IMR-90 (cell line): ENCODE measurements around the gene GAS2L3. TPM values are rescaled to one million over a fixed set of nuclear protein-coding genes. Genes with fewer than 3 reads are reported as not detected.

Source experiments
- ATAC-seq: fragments of 200-7000 bp; cut with Tn5 transposase; 2 replicates; pipeline ENCODE4 v1.9.1; 2020; ENCODE audit warnings: low read depth, mild to moderate bottlenecking, moderate library complexity
- BruUV-seq: library from RNA; stranded (reverse); fragments of 400-500 nt; replicated peaks from 2 replicates; lab custom pipeline; 2021; lab: Mats Ljungman, UMichigan
- CTCF ChIA-PET: fragments of 300-600 bp; formaldehyde crosslinking; extraction: SDS; loops from one replicate; lab custom pipeline; 2021; ENCODE audit warnings: antibody characterized with exemption; lab: Yijun Ruan, JAX
- POLR2A ChIA-PET: fragments of 300-600 bp; sonication (Branson Sonifier 250); formaldehyde crosslinking; loops from one replicate; lab custom pipeline; 2022; ENCODE audit warnings: antibody characterized with exemption; ENCODE audit not compliant: unreplicated experiment; lab: Charles Lee
- DNase-seq: peaks from one replicate; pipeline ENCODE4 v3.0.0; 2013
- H2AFZ ChIP-seq: replicated peaks from 2 replicates; pipeline ENCODE3; 2013; ENCODE audit warnings: low read length, mild to moderate bottlenecking; ENCODE audit not compliant: poor library complexity
- H2AK5ac ChIP-seq: 2 replicates; pipeline ENCODE4 v1.6.1; 2013; ENCODE audit warnings: low read depth, low read length, inconsistent platforms
- H2AK9ac ChIP-seq: replicated peaks from 2 replicates; pipeline ENCODE3; 2013; ENCODE audit warnings: mild to moderate bottlenecking, low read depth, low read length, moderate library complexity; ENCODE audit not compliant: poor library complexity
- H2BK120ac ChIP-seq: 2 replicates; pipeline ENCODE4 v1.6.1; 2013; ENCODE audit warnings: low read depth, low read length, inconsistent platforms
- H2BK15ac ChIP-seq: 3 replicates; pipeline ENCODE4 v1.6.1; 2013; ENCODE audit warnings: low read depth, low read length, inconsistent platforms
- H2BK20ac ChIP-seq: 2 replicates; pipeline ENCODE4 v1.6.1; 2013; ENCODE audit warnings: low read depth, mild to moderate bottlenecking, inconsistent platforms, low read length, moderate library complexity
- H2BK5ac ChIP-seq: 2 replicates; pipeline ENCODE4 v1.6.1; 2013; ENCODE audit warnings: mild to moderate bottlenecking, low read depth, low read length, inconsistent platforms; ENCODE audit not compliant: poor library complexity, severe bottlenecking
- H3K14ac ChIP-seq: replicated peaks from 2 replicates; pipeline ENCODE4 v1.6.1; 2013; ENCODE audit warnings: low read depth, low read length, inconsistent platforms
- H3K18ac ChIP-seq: 2 replicates; pipeline ENCODE4 v1.6.1; 2013; ENCODE audit warnings: low read depth, low read length, control low read depth
- H3K23ac ChIP-seq: 2 replicates; pipeline ENCODE4 v1.6.1; 2013; ENCODE audit warnings: low read depth, low read length, inconsistent platforms
- H3K27ac ChIP-seq: 2 replicates; pipeline ENCODE4 v1.5.1; 2013; ENCODE audit warnings: mild to moderate bottlenecking, control low read depth, low read length; ENCODE audit not compliant: insufficient read depth
- H3K27me3 ChIP-seq: 2 replicates; pipeline ENCODE4 v1.6.1; 2013; ENCODE audit warnings: low read length; ENCODE audit not compliant: control insufficient read depth, insufficient read depth
- H3K36me3 ChIP-seq: 2 replicates; pipeline ENCODE4 v1.6.1; 2013; ENCODE audit warnings: low read length, mixed read lengths; ENCODE audit not compliant: control insufficient read depth, insufficient read depth
- H3K4ac ChIP-seq: 2 replicates; pipeline ENCODE4 v1.6.1; 2013; ENCODE audit warnings: low read depth, low read length, inconsistent platforms
- H3K4me1 ChIP-seq: 2 replicates; pipeline ENCODE4 v1.6.1; 2013; ENCODE audit warnings: low read length, mixed read lengths; ENCODE audit not compliant: control insufficient read depth, insufficient read depth
- H3K4me2 ChIP-seq: 2 replicates; pipeline ENCODE4 v1.6.1; 2013; ENCODE audit warnings: low read depth, mild to moderate bottlenecking, control low read depth, low read length, moderate library complexity
- H3K4me3 ChIP-seq: 2 replicates; pipeline ENCODE4 v1.5.1; 2013; ENCODE audit warnings: low read depth, mild to moderate bottlenecking, control low read depth, low read length, moderate library complexity; ENCODE audit not compliant: insufficient read depth
- H3K56ac ChIP-seq: 2 replicates; pipeline ENCODE4 v1.6.1; 2013; ENCODE audit warnings: low read length, inconsistent platforms; ENCODE audit not compliant: insufficient read depth; ENCODE audit errors: extremely low read depth
- H3K79me1 ChIP-seq, 2 experiments: 2 replicates each; pipeline ENCODE4 v1.6.1; 2013; ENCODE audit warnings: low read length in 2 of 2, inconsistent platforms in 1 of 2, low read depth in 1 of 2
- H3K9ac ChIP-seq: 2 replicates; pipeline ENCODE4 v1.6.1; 2013; ENCODE audit warnings: low read depth, low read length, control low read depth
- H3K9me1 ChIP-seq: 2 replicates; pipeline ENCODE4 v1.6.1; 2013; ENCODE audit warnings: low read length, inconsistent platforms; ENCODE audit not compliant: insufficient read depth
- H3K9me3 ChIP-seq: 2 replicates; pipeline ENCODE4 v1.6.1; 2013; ENCODE audit warnings: low read length; ENCODE audit not compliant: control insufficient read depth, insufficient read depth
- H4K20me1 ChIP-seq: 2 replicates; pipeline ENCODE4 v1.6.1; 2013; ENCODE audit warnings: low read length, inconsistent platforms; ENCODE audit not compliant: insufficient read depth
- H4K5ac ChIP-seq: 2 replicates; pipeline ENCODE4 v1.6.1; 2013; ENCODE audit warnings: mild to moderate bottlenecking, low read depth, low read length, control low read depth
- H4K8ac ChIP-seq, 2 experiments: 2 replicates each; pipeline ENCODE4 v1.6.1; 2013; ENCODE audit warnings: low read depth in 2 of 2, low read length in 2 of 2, control low read depth in 1 of 2, inconsistent platforms in 1 of 2
- H4K91ac ChIP-seq: 2 replicates; pipeline ENCODE4 v1.6.1; 2013; ENCODE audit warnings: low read depth, low read length, inconsistent platforms; ENCODE audit not compliant: insufficient read depth
- MXI1 ChIP-seq: IDR thresholded peaks from 2 replicates; pipeline ENCODE4 v1.6.1; 2012; ENCODE audit warnings: low read depth, mild to moderate bottlenecking, low read length, moderate library complexity, borderline replicate concordance
- RCOR1 ChIP-seq: IDR thresholded peaks from 2 replicates; pipeline ENCODE4 v1.6.1; 2012; ENCODE audit warnings: mild to moderate bottlenecking, low read length, improper control_type of control experiment; ENCODE audit not compliant: insufficient replicate concordance
- WGBS, 2 experiments: methylation state at CpG; one replicate each; pipeline versions ENCODE4 v1.1.5 to v1.1.7; 2013; ENCODE audit warnings: missing lambda C conversion rate in 2 of 2; ENCODE audit not compliant: insufficient read length in 1 of 2; ENCODE audit errors: extremely low coverage in 2 of 2; 5-methylcytosine and 5-hydroxymethylcytosine counted together
- dilution Hi-C: fragments of 300-500 bp; cut with HindIII; formaldehyde crosslinking; loops from one replicate; pipeline ENCODE4 v1.14.3; 2018; ENCODE audit warnings: low sequenced_read_pairs; ENCODE audit not compliant: unreplicated experiment
- in situ Hi-C: fragments of 300-500 bp; cut with MboI; formaldehyde crosslinking; loops from 3 replicates; pipeline ENCODE4 v1.14.3; 2019; ENCODE audit warnings: low sequenced_read_pairs, inconsistent platforms, mixed read lengths
- intact Hi-C: fragments of 100-400 bp; cut with micrococcal nuclease; formaldehyde crosslinking; loops from 2 replicates; pipeline ENCODE4 v1.10.0; 2022
- polyA plus RNA-seq, 3 experiments: library from polyadenylated mRNA; depleted of rRNA; stranded (reverse); fragments of >200 nt; gene quantifications; 2 replicates each; pipeline ENCODE4 v1.2.3, GENCODE V29; 2012; ENCODE audit warnings: low replicate concordance in 1 of 3
- total RNA-seq: library from RNA; depleted of rRNA; stranded (reverse); fragments of >200 nt; gene quantifications from 2 replicates; pipeline ENCODE4 v1.2.3, GENCODE V29; 2012

Gene GAS2L3
- total and polyA plus RNA-seq, 2 of the 4 experiments (the other 2 are of a cell fraction): 5.2 to 15.6 TPM

DNA sequence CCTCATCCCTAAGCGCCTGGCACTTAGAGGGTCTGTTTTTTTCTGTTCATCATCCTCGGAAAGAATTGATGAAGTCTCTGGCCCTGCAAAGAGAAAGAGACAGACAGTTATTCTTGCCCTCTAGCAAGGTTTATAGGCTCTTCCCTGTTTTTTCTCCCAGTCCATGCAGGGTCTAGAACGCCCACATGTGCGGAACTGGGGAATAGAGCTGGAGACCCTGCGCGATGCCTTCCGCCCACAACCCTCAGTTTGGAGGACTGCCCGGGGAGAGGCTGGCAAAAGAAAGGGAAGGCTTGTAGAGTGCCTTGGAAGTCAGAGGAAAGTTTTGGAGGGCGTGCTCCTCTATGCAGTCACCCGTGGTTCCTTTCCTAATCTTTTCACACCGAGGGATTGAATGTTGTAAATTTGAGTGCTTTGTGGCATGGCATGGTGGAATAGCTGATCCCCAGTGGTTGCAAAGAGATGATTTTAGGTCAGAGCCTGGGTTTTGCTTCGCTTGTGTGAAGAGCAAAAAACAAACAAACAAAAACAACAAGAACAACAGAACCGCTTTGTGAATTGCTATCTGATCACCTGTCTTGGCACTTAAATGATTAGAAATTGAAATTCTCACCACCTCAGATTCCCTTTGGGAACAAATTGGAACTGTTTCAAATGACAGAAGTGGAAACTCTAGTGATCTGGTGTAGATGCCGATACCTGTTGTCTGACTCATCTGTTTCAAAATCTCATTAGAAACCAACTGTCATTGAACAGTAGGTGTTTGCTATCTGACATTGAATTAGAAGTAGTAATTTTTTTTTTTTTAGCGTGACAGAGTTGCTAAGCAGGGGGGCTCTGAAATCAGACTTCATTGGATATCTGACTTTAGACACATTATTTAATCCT is 947 bp downstream of the GAS2L3 start:
- Histone ChIP-seq H3K56ac (peak overlapping the region; percentile 16; the same call in 1 of the 2 replicates), H3K14ac (no peak overlapping the region), H3K23ac (peak overlapping the region; percentile 55; the same call in 1 of the 2 replicates), H2AK5ac (no peak overlapping the region), H4K91ac (no peak overlapping the region), H3K27ac (peak overlapping the region; percentile 51; the same call in 1 of the 2 replicates), H3K27me3 (no peaks in the 10 kb centered on the region), H3K4me1 (peaks cover 2% of the 10 kb centered on the region; the same call in 1 of the 2 replicates), H3K9me3 (no peaks in the 10 kb centered on the region), H3K79me1 (peaks cover 18 to 21% of the 10 kb centered on the region in 2 experiments), H2AK9ac (peak overlapping the region; percentile 39), H3K36me3 (no peaks in the 10 kb centered on the region), H4K8ac (no peak overlapping the region), H2BK5ac (peak overlapping the region; percentile 50), H4K5ac (peak overlapping the region; percentile 60; the same call in 1 of the 2 replicates), H3K4me3 (peak overlapping the region; percentile 85), H4K20me1 (peaks cover 2% of the 10 kb centered on the region; the same call in 1 of the 2 replicates), H3K4ac (no peak overlapping the region; the same call in 1 of the 2 replicates), H3K18ac (no peak overlapping the region), H2BK20ac (no peak overlapping the region), H2BK15ac (no peak overlapping the region), H3K9ac (peak overlapping the region; percentile 68), H3K9me1 (no peaks in the 10 kb centered on the region), H2BK120ac (peak overlapping the region; percentile 5; the same call in 1 of the 2 replicates), H3K4me2 (peak overlapping the region; percentile 100), H2AFZ (peak overlapping the region; percentile 98)
- intact Hi-C loops: loop anchor here (5.0 kb wide), 1 partner anchor 158 kb away; no protein-coding TSS in a partner anchor
- WGBS, 2 experiments: no CpG with 5 or more reads among the region's 15 CpGs
- TSS peak; percentile 38 for BruUV-seq
- DNase-seq (no peak), ATAC-seq (peak; percentile 12)
- POLR2A ChIA-PET: no interaction called here
- in situ Hi-C loops: no loop called here
- CTCF ChIA-PET: interaction anchor here (1.8 kb wide), 1 partner anchor 19 kb away, joined by 4 read pairs; no protein-coding TSS in a partner anchor
- dilution Hi-C loops: no loop called here
- TF ChIP-seq MXI1 (0 out of 2 replicates have a peak, but pooled peaks have one; percentile 26), RCOR1 (no peak)
